Peyer's patch (tissue), 4 donors: ENCODE measurements around the gene PRTN3. TPM values are rescaled to one million over a fixed set of nuclear protein-coding genes. Genes with fewer than 3 reads are reported as not detected.

ENCODE experiments used
- DNase-seq, 3 donors: peaks; one replicate each; pipeline ENCODE4 v3.0.0-alpha.2; 2017 to 2019
- H3K27ac ChIP-seq, 4 donors: fragments of 200-600 bp; sonication (generic); one replicate each; pipeline ENCODE4 v1.5.1; 2016 to 2019
- H3K27me3 ChIP-seq, 2 donors: fragments of 200-600 bp; sonication (generic); one replicate each; pipeline ENCODE4 v1.5.1; 2019
- H3K36me3 ChIP-seq, 3 donors: fragments of 200-600 bp; sonication (generic); one replicate each; pipeline ENCODE4 v1.5.1; 2016 to 2019
- H3K4me1 ChIP-seq, 4 donors: fragments of 200-600 bp; sonication (generic); one replicate each; pipeline ENCODE4 v1.5.1; 2016 to 2019
- H3K4me3 ChIP-seq, 4 donors: fragments of 200-600 bp; sonication (generic); 1 replicate in 3 of 4; 2 replicates in 1 of 4; pipeline ENCODE4 v1.5.1; 2016 to 2019; ENCODE audit warnings: mild to moderate bottlenecking in 1 of 4
- H3K9me3 ChIP-seq, 4 donors: fragments of 200-600 bp; sonication (generic); one replicate each; pipeline ENCODE4 v1.5.1; 2016 to 2019; ENCODE audit warnings: mild to moderate bottlenecking in 1 of 4
- CTCF ChIP-seq, 6 experiments: fragments of 450-650 bp in 4 of 6; fragments of 200-600 bp in 2 of 6; sonication (generic) in 1 of 6; IDR thresholded peaks; one replicate each; pipeline ENCODE4 v1.5.1; 2017 to 2019; ENCODE audit warnings: antibody characterized with exemption in 6 of 6, mild to moderate bottlenecking in 3 of 6, moderate library complexity in 1 of 6
- POLR2A ChIP-seq, 2 donors: fragments of 450-650 bp; IDR thresholded peaks; one replicate each; pipeline ENCODE4 v1.5.1; 2017; ENCODE audit warnings: antibody characterized with exemption in 2 of 2, mild to moderate bottlenecking in 2 of 2, moderate library complexity in 2 of 2
- total RNA-seq, 4 donors: library from RNA; depleted of rRNA; stranded (reverse); fragments of >200 nt; gene quantifications; one replicate each; pipeline ENCODE4 v1.1.0, GENCODE V29; 2016

The PRTN3 gene
- total RNA-seq, 4 donors from 2014 or later: not detected

GRCh38 chr19:867301-867793 lies 26.5 kb downstream of the PRTN3 start:
- Histone ChIP-seq H3K36me3 (peaks cover 0 to 24% (median 0%) of the 10 kb centered on the region in 3 donors), H3K4me1 (peaks cover 5 to 20% (median 7%) of the 10 kb centered on the region in 4 donors), H3K9me3 (no peaks in the 10 kb centered on the region), H3K27me3 (no peaks in the 10 kb centered on the region), H3K4me3 (no peak overlapping the region), H3K27ac (no peak overlapping the region)
- TF ChIP-seq CTCF (IDR thresholded peaks at IDR 0.05) (no peak), POLR2A (IDR thresholded peaks at IDR 0.05) (no peak)
- no peak for DNase-seq

- Histone ChIP-seq H3K36me3 (peaks cover 0 to 24% (median 0%) of the 10 kb centered on the region in 3 donors), H3K9me3 (no peaks in the 10 kb centered on the region), H3K27ac (no peak overlapping the region), H3K4me1 (peaks cover 5 to 18% (median 7%) of the 10 kb centered on the region in 4 donors), H3K4me3 (no peak overlapping the region), H3K27me3 (no peaks in the 10 kb centered on the region)
- DNase-seq: no peak
- TF ChIP-seq POLR2A (IDR thresholded peaks at IDR 0.05) (no peak), CTCF (IDR thresholded peaks at IDR 0.05) (no peak)
Observed at GRCh38 chr19:867855-868457, 27.2 kb downstream of the PRTN3 start.

GRCh38 chr19:868458-869244 lies 27.9 kb downstream of the PRTN3 start:
- Histone ChIP-seq H3K9me3 (no peaks in the 10 kb centered on the region), H3K36me3 (peaks cover 0 to 28% (median 0%) of the 10 kb centered on the region in 3 donors), H3K27ac (peak overlapping the region; percentile 52 to 81 (median 75)), H3K4me3 (no peak overlapping the region), H3K27me3 (no peaks in the 10 kb centered on the region), H3K4me1 (peaks cover 3 to 11% (median 7%) of the 10 kb centered on the region in 4 donors)
- TF ChIP-seq CTCF (IDR thresholded peaks at IDR 0.05) (no peak), POLR2A (IDR thresholded peaks at IDR 0.05) (no peak)
- DNase-seq: no peak

- Histone ChIP-seq H3K27me3 (no peaks in the 10 kb centered on the region), H3K4me3 (no peak overlapping the region), H3K9me3 (no peaks in the 10 kb centered on the region), H3K27ac (peak overlapping the region; percentile 57 to 81 (median 75)), H3K36me3 (peaks cover 0 to 36% (median 0%) of the 10 kb centered on the region in 3 donors), H3K4me1 (peaks cover 0 to 10% (median 7%) of the 10 kb centered on the region in 4 donors)
- TF ChIP-seq CTCF (IDR thresholded peaks at IDR 0.05) (no peak), POLR2A (IDR thresholded peaks at IDR 0.05) (no peak)
- peak in 1 of 3 donors; percentile 76 for DNase-seq
Observed at GRCh38 chr19:869245-870177, 28.7 kb downstream of the PRTN3 start.

- Histone ChIP-seq H3K27me3 (no peaks in the 10 kb centered on the region), H3K4me3 (no peak overlapping the region), H3K36me3 (peaks cover 0 to 45% (median 0%) of the 10 kb centered on the region in 3 donors), H3K27ac (peak overlapping the region in 3 of 4 donors; percentile 57 to 81 (median 79)), H3K4me1 (peaks cover 0 to 10% (median 7%) of the 10 kb centered on the region in 4 donors), H3K9me3 (no peaks in the 10 kb centered on the region)
- DNase-seq: no peak
- TF ChIP-seq CTCF (IDR thresholded peaks at IDR 0.05): no peak
- no peak for TF ChIP-seq POLR2A (IDR thresholded peaks at IDR 0.05)
Observed at GRCh38 chr19:870314-870713, 29.5 kb downstream of the PRTN3 start.
